Psoas muscle (tissue), 8 donors: ENCODE data around the gene SIRT7. TPM values are rescaled to one million over a fixed set of nuclear protein-coding genes. Genes with fewer than 3 reads are reported as not detected.

Source experiments
- ATAC-seq, 4 donors: fragments of 200-7000 bp; cut with Tn5 transposase; one replicate each; pipeline ENCODE4 v1.9.1; 2020; ENCODE audit warnings: moderate library complexity in 3 of 4, mild to moderate bottlenecking in 2 of 4
- DNase-seq, 2 donors: peaks; one replicate each; pipeline ENCODE4 v3.0.0-alpha.2; 2020
- H3K27ac ChIP-seq: fragments of 200-600 bp; one replicate; pipeline ENCODE4 v1.8.0; 2022
- H3K27me3 ChIP-seq, 3 donors: fragments of 200-600 bp in 1 of 3; one replicate each; pipeline versions ENCODE4 v1.6.1 to v1.8.0; 2013 to 2022; ENCODE audit warnings: low read length in 2 of 3, mild to moderate bottlenecking in 2 of 3, moderate library complexity in 1 of 3; ENCODE audit not compliant: insufficient read depth in 3 of 3
- H3K36me3 ChIP-seq, 2 donors: fragments of 200-600 bp in 1 of 2; one replicate each; pipeline versions ENCODE4 v1.6.1 to v1.8.0; 2013 to 2022; ENCODE audit warnings: low read depth in 1 of 2, mild to moderate bottlenecking in 1 of 2, moderate library complexity in 1 of 2; ENCODE audit not compliant: insufficient read depth in 1 of 2
- H3K4me1 ChIP-seq: fragments of 200-600 bp; one replicate; pipeline ENCODE4 v1.8.0; 2022
- H3K4me3 ChIP-seq: fragments of 200-600 bp; one replicate; pipeline ENCODE4 v1.8.0; 2022; ENCODE audit warnings: mild to moderate bottlenecking
- H3K9me3 ChIP-seq: fragments of 200-600 bp; one replicate; pipeline ENCODE4 v1.8.0; 2022
- WGBS, 3 donors: extraction: QIAGEN DNeasy Blood & Tissue Kit; methylation state at CpG; one replicate each; pipeline versions ENCODE4 v1.1.6 to v1.1.7; 2013; 5-methylcytosine and 5-hydroxymethylcytosine counted together
- intact Hi-C, 2 donors: fragments of 100-400 bp; cut with DNase I; formaldehyde crosslinking; loops; one replicate each; pipeline versions ENCODE4 v1.11.0 to v1.14.2; 2022
- polyA plus RNA-seq, 3 donors: library from polyadenylated mRNA; stranded (reverse); fragments of 200-250 nt; gene quantifications; one replicate each; pipeline ENCODE4 v1.2.3, GENCODE V29; 2013
- total RNA-seq, 4 donors: library from RNA; stranded (reverse); fragmentation: NEBNext Ultra II Directional in 2 of 4; extraction: Animal tissue kit (Norgen Biotek cat#: 25700) in 2 of 4; gene quantifications; one replicate each; pipeline versions ENCODE4 v1.2.1 to v1.2.4, GENCODE V29; 2021 to 2023
- TF ChIP-seq, protein P1 (sequence below): fragments of 200-600 bp; IDR thresholded peaks from one replicate; pipeline ENCODE4 v1.8.0; 2022; ENCODE audit warnings: antibody characterized with exemption
- donor health status: healthy with polysubstance abuse.
- donor health status: DM: no; HTN: no; CAD: no; lungs with moderate emphysema.
- donor health status: Bipolar disorder and iron deficiency.
- donor health status: healthy.
- donor health status: DM: yes; HTN: yes; CAD: no.
- donor health status: DM: no; HTN: no; CAD: no.
- donor health status: DM: no; HTN: no; CAD: no.
- donor health status: DM: yes; HTN: yes; CAD: no.

Gene SIRT7
- total and polyA plus RNA-seq, 7 donors = 3.9 to 14.2 (median 7.6) TPM

DNA sequence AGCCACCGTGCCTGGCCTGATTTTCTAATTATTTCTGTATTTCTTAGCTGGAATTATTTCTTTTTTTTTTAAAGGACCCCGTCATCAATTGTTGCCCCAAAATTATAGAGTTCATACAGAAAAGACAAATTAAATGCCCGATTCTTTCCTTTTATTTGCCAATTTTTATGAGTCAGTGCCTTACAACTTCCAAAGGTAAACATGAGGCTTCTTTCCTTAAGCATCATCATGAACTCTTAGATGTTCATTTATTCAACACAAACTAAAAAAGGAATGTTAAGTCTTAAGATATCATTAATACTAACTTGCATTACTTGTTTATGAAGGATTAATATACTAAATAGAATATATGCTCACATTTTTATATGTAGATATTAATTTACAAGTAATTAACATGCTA, 39.7 kb downstream of the SIRT7 start:
- no peak overlapping the region for H3K4me3 ChIP-seq
- H3K4me1 ChIP-seq = no peaks in the 10 kb centered on the region
- TF ChIP-seq, protein P1, sequence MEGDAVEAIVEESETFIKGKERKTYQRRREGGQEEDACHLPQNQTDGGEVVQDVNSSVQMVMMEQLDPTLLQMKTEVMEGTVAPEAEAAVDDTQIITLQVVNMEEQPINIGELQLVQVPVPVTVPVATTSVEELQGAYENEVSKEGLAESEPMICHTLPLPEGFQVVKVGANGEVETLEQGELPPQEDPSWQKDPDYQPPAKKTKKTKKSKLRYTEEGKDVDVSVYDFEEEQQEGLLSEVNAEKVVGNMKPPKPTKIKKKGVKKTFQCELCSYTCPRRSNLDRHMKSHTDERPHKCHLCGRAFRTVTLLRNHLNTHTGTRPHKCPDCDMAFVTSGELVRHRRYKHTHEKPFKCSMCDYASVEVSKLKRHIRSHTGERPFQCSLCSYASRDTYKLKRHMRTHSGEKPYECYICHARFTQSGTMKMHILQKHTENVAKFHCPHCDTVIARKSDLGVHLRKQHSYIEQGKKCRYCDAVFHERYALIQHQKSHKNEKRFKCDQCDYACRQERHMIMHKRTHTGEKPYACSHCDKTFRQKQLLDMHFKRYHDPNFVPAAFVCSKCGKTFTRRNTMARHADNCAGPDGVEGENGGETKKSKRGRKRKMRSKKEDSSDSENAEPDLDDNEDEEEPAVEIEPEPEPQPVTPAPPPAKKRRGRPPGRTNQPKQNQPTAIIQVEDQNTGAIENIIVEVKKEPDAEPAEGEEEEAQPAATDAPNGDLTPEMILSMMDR = no peak
- ATAC-seq (no peak), DNase-seq (no peak)
- 90 to 96% (median 91%) methylated on average over 3 of the region's 3 CpGs for WGBS, 3 donors
- no peaks in the 10 kb centered on the region for H3K9me3 ChIP-seq
- H3K27me3 ChIP-seq = no peaks in the 10 kb centered on the region
- intact Hi-C loops = no loop called here
- H3K36me3 ChIP-seq = peaks cover 0 to 51% of the 10 kb centered on the region in 2 donors
- H3K27ac ChIP-seq = no peak overlapping the region

DNA sequence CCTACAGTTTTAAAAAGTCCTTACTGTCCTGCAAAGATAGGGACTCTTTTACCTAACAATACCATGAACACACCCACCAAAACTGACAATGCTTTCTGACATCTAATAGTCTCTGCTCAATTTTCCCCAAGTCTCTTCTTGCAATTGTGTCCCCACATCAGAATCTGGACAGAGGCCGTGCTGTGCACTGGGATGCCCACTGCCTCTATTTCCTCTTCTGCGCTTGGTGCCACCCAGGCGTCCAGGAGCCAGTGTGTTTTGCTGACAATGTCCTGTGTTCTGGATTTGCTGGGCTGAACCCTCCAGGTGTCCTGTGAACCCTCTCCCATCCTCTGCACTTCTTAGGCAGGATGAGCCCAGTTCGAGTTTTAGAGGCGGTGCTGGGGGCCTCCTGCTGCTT, 40.4 kb downstream of the SIRT7 start:
- intact Hi-C loops = no loop called here
- H3K4me1 ChIP-seq = peaks cover 5% of the 10 kb centered on the region
- H3K9me3 ChIP-seq = no peaks in the 10 kb centered on the region
- no peak overlapping the region for H3K27ac ChIP-seq
- ATAC-seq = no peak
- no peaks in the 10 kb centered on the region for H3K27me3 ChIP-seq
- WGBS, 3 donors = 92 to 99% (median 96%) methylated on average over 5 of the region's 5 CpGs
- H3K36me3 ChIP-seq = peaks cover 0 to 44% of the 10 kb centered on the region in 2 donors
- TF ChIP-seq, protein P1 = no peak
- DNase-seq = no peak
- H3K4me3 ChIP-seq = no peak overlapping the region

DNA sequence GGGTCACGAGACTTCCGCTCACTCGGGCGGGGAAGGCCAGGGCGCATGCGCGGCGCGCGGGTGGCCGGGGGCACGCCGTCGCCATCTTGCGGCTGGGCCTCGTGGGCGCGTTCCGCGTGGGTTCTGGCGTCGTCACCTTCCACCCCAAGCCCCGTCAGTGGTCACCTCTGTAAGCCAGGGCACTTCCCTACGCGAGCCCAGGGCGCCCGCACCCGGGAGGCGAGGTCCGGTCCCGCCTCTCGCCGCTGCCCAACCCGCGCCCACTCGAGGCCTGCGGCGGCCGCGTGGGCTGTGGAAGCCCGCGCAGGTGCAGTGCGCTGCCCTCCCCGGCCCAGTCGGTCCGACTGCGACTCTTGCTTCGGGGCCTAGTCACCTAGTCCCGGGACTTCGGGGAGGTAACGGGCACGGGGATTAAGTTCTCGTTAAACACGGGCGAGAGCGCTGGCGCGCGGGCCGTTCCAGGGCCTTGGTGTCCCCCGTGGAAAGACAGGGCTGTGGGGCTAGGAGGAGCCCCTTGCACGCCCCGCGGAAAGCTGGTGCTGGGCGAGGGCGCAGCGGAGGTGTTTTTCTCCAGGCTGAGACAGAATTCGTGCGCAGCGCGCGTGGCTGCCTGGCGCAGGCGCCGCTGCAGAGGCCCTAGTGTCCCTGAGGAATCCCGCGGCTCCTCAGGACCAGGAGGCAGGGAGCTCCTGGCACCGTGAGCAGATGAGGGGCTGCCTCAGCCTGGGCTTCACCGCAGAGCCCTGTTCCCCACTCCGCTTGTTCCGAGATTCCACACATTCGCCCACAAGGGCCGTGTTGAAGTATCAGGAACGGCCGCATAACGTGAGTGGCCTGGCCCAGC, 46.4 kb downstream of the SIRT7 start:
- Histone ChIP-seq H3K27me3 (no peaks in the 10 kb centered on the region), H3K9me3 (no peaks in the 10 kb centered on the region), H3K27ac (peak overlapping the region; percentile 99), H3K4me3 (peak overlapping the region; percentile 74), H3K4me1 (peaks cover 33% of the 10 kb centered on the region), H3K36me3 (peaks cover 0 to 37% of the 10 kb centered on the region in 2 donors)
- ATAC-seq (peak; percentile 32 to 78 (median 48)), DNase-seq (peak; percentile 96 to 98)
- intact Hi-C loops = loop anchor here in 1 of 2 donors (5.0 kb wide), 1 partner anchor 51 kb away; no protein-coding TSS in a partner anchor
- WGBS, 3 donors = 0 to 1% (median 1%) methylated on average over 68 to 86 of the region's 86 CpGs
- TF ChIP-seq, protein P1 = peak; percentile 18

DNA sequence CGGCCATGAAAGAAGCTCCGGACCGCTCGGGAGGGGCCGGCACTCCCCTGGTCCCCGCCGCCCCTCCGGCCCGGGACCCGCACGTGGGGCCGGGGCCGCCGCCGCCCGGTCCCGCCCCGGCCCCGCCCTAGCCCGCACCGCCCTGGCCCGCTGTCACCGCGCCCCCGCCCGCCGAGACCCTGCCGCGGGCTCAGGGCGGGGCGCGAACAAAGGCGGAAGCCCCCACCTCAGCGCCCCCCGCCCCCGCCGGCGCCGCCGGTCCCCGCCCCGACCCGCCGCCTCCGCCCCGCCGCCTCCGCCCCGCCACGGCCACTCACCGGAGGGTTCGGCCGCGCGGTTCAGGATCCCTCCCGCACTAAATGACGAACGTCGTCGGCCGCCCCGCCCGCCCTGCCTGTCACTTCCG, 47.0 kb downstream of the SIRT7 start, which contains the start of gene ARHGDIA:
Gene ARHGDIA, minus strand, starts transcription at position 357 of the 406 bp plus-strand sequence. CDS start 1,407 bp downstream, outside the sequence.
- ATAC-seq (peak in 3 of 4 donors; percentile 73 to 78 (median 74)), DNase-seq (no peak)
- intact Hi-C loops = loop anchor here in 1 of 2 donors (5.0 kb wide), 1 partner anchor 51 kb away; no protein-coding TSS in a partner anchor
- Histone ChIP-seq H3K27me3 (no peaks in the 10 kb centered on the region), H3K27ac (peak within 1 kb of the TSS; percentile 99), H3K36me3 (peaks cover 0 to 39% of the 10 kb centered on the region in 2 donors), H3K4me3 (peak within 1 kb of the TSS; percentile 74), H3K4me1 (peaks cover 39% of the 10 kb centered on the region), H3K9me3 (no peaks in the 10 kb centered on the region)
- TF ChIP-seq, protein P1 = no peak
- WGBS, 3 donors = 0 to 2% (median 1%) methylated on average over 20 to 63 of the region's 64 CpGs
